ENCODE data around the gene TMEM106A. TPM values are rescaled to one million over a fixed set of nuclear protein-coding genes. Genes with fewer than 3 reads are reported as not detected.

The TMEM106A gene
- total and polyA plus RNA-seq, 12 donors = 1.1 to 10.4 (median 2.7) TPM

DNA sequence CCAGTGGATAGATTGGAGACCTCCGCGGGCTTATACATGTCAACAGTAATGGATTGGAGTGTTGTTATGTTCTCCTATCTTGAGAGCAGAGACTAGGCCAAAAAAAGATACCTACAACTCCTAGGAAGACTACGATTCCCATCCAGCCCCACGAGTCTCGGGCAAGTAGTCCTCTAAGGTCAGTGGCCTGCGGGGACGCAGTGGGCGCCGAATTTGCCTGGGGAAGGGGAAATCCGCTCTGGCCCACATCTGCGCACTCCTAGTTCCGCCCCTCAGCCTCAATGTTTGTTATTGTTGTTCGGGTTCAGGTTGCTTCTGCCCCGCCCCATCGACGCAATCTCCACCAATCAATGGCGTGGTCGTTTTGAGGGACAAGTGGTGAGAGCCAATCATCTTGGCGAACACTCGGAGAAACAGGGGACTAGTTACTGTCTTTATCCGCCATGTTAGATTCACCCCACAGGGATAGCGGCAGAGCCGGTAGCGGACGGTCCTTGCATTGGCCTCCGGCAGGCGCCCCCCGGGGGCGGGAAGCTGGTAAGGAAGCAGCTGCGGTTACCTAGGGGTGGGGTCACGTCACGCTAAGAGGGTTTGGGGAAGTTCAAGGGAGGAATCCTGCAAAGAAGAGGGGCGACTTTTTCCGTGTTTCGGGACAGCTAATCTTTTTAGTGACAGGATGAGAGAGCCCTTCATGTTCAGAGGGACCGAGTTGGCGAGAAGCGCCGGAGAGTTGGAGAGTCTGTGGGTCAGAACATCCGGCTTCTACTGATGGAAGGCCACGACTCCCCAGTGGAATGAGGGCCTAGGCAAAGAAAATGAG is 40.7 kb upstream of the TMEM106A start, which contains the start of gene NBR1:
Gene NBR1 (plus strand): TSS at position 449 of the 820 bp plus-strand sequence. CDS start 4,586 bp downstream, outside the sequence.
- intact Hi-C loops (cut with DNase I) = loop anchor here in 8 of 10 donors (2.0 to 10.0 kb wide), 6 partner anchors 44 to 172 kb away; partner anchors contain the start of genes VAT1 (in 7 of the 8), BRCA1 (in 5 of the 8), RND2 (in 1 of the 8) and RPL27 (in 1 of the 8)
- peaks cover 2 to 56% (median 54%) of the 10 kb centered on the region in 9 donors for H3K4me1 ChIP-seq

DNA sequence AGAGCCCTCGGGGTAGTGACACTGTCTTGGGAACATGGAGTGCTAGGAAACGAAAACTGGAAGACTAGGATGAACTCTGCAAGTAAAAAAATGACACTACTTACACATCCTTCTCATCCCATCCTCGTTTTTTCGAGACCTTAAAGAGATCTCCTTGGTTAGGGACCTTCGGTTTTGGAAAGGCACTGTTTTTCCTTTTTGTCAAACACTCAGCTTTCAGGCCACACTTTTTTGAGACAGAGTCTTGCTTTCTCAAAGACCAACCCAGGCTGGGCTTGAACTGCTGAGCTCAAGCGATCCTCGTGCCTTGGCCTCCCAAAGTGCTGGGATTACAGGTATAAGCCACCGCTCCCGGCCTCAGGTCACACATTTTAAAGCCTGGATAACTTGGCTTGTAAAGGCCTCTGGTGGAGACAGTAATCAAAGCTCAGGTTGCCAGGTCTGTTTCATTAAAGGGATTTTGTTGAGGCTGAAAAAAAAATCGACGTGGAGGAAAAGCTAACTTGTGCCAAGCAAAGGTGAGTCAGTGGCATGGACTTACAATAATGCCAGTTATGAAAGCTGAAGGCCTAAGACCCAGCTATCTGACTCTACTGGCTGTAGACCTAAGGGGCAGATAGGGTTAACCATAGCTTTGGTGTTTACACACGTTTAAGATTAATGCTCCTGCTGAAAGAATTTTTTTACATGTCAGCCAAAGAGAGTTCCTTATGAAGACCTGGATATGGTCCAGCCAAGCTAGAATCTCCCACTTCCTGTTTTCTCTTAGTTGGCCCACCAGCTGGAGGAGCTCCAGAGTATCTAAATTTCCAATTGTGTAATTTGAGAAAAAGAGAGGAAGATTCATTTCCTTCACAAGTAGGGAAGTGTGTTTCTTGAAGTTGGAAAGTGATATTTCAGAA is 39.8 kb upstream of the TMEM106A start:
- Histone ChIP-seq H3K27ac (peak overlapping the region; percentile 91 to 97 (median 96)), H3K27me3 (no peaks in the 10 kb centered on the region), H3K9me3 (no peaks in the 10 kb centered on the region), H3K4me3 (peak overlapping the region; percentile 49 to 83 (median 73)), H3K36me3 (peaks cover 0 to 20% (median 11%) of the 10 kb centered on the region in 9 donors), H3K4me1 (peaks cover 5 to 65% (median 63%) of the 10 kb centered on the region in 9 donors)
- peak in 1 of 2 donors; percentile 67 for DNase-seq
- peak in 1 of 8 donors; percentile 6 for ATAC-seq
- TF ChIP-seq, protein P1, sequence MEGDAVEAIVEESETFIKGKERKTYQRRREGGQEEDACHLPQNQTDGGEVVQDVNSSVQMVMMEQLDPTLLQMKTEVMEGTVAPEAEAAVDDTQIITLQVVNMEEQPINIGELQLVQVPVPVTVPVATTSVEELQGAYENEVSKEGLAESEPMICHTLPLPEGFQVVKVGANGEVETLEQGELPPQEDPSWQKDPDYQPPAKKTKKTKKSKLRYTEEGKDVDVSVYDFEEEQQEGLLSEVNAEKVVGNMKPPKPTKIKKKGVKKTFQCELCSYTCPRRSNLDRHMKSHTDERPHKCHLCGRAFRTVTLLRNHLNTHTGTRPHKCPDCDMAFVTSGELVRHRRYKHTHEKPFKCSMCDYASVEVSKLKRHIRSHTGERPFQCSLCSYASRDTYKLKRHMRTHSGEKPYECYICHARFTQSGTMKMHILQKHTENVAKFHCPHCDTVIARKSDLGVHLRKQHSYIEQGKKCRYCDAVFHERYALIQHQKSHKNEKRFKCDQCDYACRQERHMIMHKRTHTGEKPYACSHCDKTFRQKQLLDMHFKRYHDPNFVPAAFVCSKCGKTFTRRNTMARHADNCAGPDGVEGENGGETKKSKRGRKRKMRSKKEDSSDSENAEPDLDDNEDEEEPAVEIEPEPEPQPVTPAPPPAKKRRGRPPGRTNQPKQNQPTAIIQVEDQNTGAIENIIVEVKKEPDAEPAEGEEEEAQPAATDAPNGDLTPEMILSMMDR (IDR thresholded peaks at IDR 0.05) = peak in 6 of 9 donors; percentile 15 to 57 (median 44)
- intact Hi-C loops (cut with DNase I) = loop anchor here in 8 of 10 donors (2.0 to 10.0 kb wide), 6 partner anchors 45 to 173 kb away; partner anchors contain the start of genes VAT1 (in 7 of the 8), BRCA1 (in 5 of the 8), RND2 (in 1 of the 8) and RPL27 (in 1 of the 8)
- 6 to 9% methylated on average over 12 of the region's 12 CpGs for WGBS, 2 donors

More for the DNA sequence above, 40.7 kb upstream of the TMEM106A start, which contains the start of gene NBR1:
- peak; percentile 92 to 95 (median 93) for ATAC-seq
- Histone ChIP-seq H3K4me3 (peak within 1 kb of the TSS; percentile 49 to 83 (median 73)), H3K36me3 (peaks cover 0 to 13% (median 3%) of the 10 kb centered on the region in 9 donors), H3K27ac (peak within 1 kb of the TSS; percentile 91 to 97 (median 96)), H3K27me3 (no peaks in the 10 kb centered on the region), H3K9me3 (no peaks in the 10 kb centered on the region)
- TF ChIP-seq, protein P1 (IDR thresholded peaks at IDR 0.05) = peak in 7 of 9 donors; percentile 8 to 48 (median 30)
- 1 to 2% methylated on average over 41 of the region's 41 CpGs for WGBS, 2 donors
- DNase-seq = peak; percentile 90 to 96

DNA sequence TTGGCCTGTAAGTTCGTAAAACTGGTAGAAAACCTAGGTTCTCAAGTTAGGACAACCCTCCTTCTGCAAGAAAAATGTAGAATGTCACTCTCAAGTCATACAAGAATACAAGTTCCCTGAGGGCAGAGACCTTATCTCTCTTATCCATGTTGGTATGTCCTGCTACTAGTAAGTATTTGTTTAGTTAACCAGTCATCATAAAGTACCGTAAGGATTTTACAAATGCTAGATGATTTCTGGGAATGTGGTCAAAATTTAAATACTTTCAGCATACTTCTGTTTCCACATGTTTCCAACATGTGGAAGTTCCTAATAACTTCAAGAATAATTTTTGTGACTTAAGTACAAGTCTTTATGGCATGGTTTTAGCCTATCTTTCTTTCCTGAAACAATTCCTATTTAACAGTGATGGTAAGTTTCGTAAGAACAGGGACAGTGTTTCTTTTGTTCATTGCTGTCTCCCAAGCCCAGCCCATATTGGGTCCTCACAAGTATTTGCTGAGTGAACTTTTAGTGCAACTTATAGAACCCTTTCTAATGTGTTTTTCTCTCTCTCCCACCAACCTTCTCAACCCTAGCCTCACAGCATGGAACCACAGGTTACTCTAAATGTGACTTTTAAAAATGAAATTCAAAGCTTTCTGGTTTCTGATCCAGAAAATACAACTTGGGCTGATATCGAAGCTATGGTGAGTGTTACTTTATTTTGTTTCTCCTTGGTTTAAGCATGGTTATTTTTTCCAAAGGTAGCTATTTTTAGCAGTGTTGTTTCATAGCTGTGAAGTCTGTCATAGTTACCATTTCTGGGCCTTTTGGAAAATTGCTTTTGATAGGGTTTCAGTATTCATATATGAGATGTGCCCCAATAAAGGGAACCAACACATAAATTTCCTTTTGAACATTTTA is 36.2 kb upstream of the TMEM106A start:
- Histone ChIP-seq H3K27me3 (no peaks in the 10 kb centered on the region), H3K36me3 (peaks cover 0 to 55% (median 34%) of the 10 kb centered on the region in 9 donors), H3K9me3 (no peaks in the 10 kb centered on the region), H3K27ac (peak overlapping the region in 8 of 10 donors; percentile 17 to 58 (median 44)), H3K4me3 (peak overlapping the region in 2 of 10 donors; percentile 2 to 3), H3K4me1 (peaks cover 5 to 70% (median 52%) of the 10 kb centered on the region in 9 donors)
- TF ChIP-seq, protein P1 (IDR thresholded peaks at IDR 0.05) = no peak
- WGBS, 2 donors = 69 to 73% methylated on average over 4 of the region's 4 CpGs
- DNase-seq (no peak), ATAC-seq (no peak)
- intact Hi-C loops (cut with DNase I) = loop anchor here in 3 of 10 donors (2.0 to 10.0 kb wide), 3 partner anchors 21 to 151 kb away; partner anchors contain the start of genes RND2 (in 1 of the 3), TMEM106A (in 1 of the 3) and VAT1 (in 1 of the 3)
